MV-4-11 (cell line): ENCODE measurements around the gene PWWP2A.
"Not testable (repeated sequence)": the region's sequence is repeated elsewhere in the genome, so short reads cannot be mapped to it uniquely, and the experiment has no call there.

ENCODE experiments used
- DNase-seq: peaks from one replicate; lab custom pipeline; 2025; lab: John Stamatoyannopoulos, UW

Gene PWWP2A

GRCh38 chr5:160119142-160119904 is at the start of gene PWWP2A:
Gene PWWP2A (minus strand): TSS chr5:160119450. CDS start chr5:160119388, 62 bp downstream.
- DNase-seq = peak; percentile 100

GRCh38 chr5:160167624-160168165 is 48.4 kb upstream of the PWWP2A start:
- DNase-seq = no peak

- no peak for DNase-seq
Measured at GRCh38 chr5:160166973-160167623, 47.8 kb upstream of the PWWP2A start.

GRCh38 chr5:160166069-160166972 is 47.1 kb upstream of the PWWP2A start:
- DNase-seq = no peak

GRCh38 chr5:160165137-160166068 is 46.2 kb upstream of the PWWP2A start:
- DNase-seq = peak; percentile 73

GRCh38 chr5:160162910-160163309 is 43.7 kb upstream of the PWWP2A start:
- DNase-seq = no peak

- no peak for DNase-seq
Measured at GRCh38 chr5:160161626-160162025, 42.4 kb upstream of the PWWP2A start.

GRCh38 chr5:160160875-160161274 is 41.6 kb upstream of the PWWP2A start:
- not testable (repeated sequence) for DNase-seq

- no peak for DNase-seq
Measured at GRCh38 chr5:160159991-160160792, 40.9 kb upstream of the PWWP2A start.

- DNase-seq = no peak
Measured at GRCh38 chr5:160158087-160158486, 38.8 kb upstream of the PWWP2A start.

- DNase-seq = no peak
Measured at GRCh38 chr5:160155017-160155750, 35.9 kb upstream of the PWWP2A start.

GRCh38 chr5:160152901-160153300 is 33.7 kb upstream of the PWWP2A start:
- no peak for DNase-seq

- no peak for DNase-seq
Measured at GRCh38 chr5:160152287-160152686, 33.0 kb upstream of the PWWP2A start.

GRCh38 chr5:160151017-160151416 is 31.8 kb upstream of the PWWP2A start:
- no peak for DNase-seq

- DNase-seq = no peak
Measured at GRCh38 chr5:160150381-160150780, 31.1 kb upstream of the PWWP2A start.

GRCh38 chr5:160144436-160144835 is 25.2 kb upstream of the PWWP2A start:
- DNase-seq = not testable (repeated sequence)

- no peak for DNase-seq
Measured at GRCh38 chr5:160134332-160134731, 15.1 kb upstream of the PWWP2A start.

- DNase-seq = no peak
Measured at GRCh38 chr5:160133918-160134304, 14.7 kb upstream of the PWWP2A start.

GRCh38 chr5:160133071-160133917 is 14.0 kb upstream of the PWWP2A start:
- DNase-seq = no peak
